ENCODE results near the gene VPS37B. TPM values are rescaled to one million over a fixed set of nuclear protein-coding genes. Genes with fewer than 3 reads are reported as not detected.

The VPS37B gene
- polyA plus RNA-seq, 1 of the 3 experiments (the other 2 are of a cell fraction) = 41.1 TPM

DNA sequence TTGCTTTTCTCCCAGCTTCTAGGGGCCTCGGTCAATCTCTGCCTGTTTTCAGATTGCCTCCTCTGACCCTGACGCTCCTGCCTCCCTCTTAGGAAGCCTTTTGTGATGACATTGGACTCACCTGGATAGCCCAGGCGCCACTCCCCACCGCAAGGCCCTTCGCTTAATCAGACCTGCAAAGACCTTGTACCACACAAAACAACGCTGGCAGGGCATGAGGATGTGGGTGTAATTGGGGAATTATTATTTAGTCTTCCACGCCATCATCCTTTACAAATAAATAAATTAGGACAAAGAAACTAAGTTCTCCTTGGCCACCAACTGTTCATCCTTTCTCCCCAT, 7.7 kb upstream of the VPS37B start:
- POLR2A ChIA-PET = no interaction called here
- H3K4me1 ChIP-seq (ENCODE audit: control insufficient read depth in 1 of 2, insufficient read depth in 2 of 2, low read depth in 1 of 2, low read length in 1 of 2) = no peaks in the 10 kb centered on the region
- H3K4me2 ChIP-seq = no peak overlapping the region

GRCh38 chr12:122902854-122903692, 7.1 kb upstream of the VPS37B start:
- no peaks in the 10 kb centered on the region for H3K27me3 ChIP-seq (ENCODE audit: insufficient read depth)
- no peaks in the 10 kb centered on the region for H3K9me3 ChIP-seq
- no peak overlapping the region for H3K4me2 ChIP-seq

More for the DNA sequence above, 7.7 kb upstream of the VPS37B start:
- Histone ChIP-seq H3K9ac (no peak overlapping the region), H3K36me3 (replicated peaks in 1 of 2; ENCODE audit: control insufficient read depth in 1 of 2, insufficient read depth in 2 of 2, low read length in 1 of 2) (no peaks in the 10 kb centered on the region), H4K20me1 (ENCODE audit: insufficient read depth) (no peaks in the 10 kb centered on the region), H2AFZ (ENCODE audit: low read depth) (no peak overlapping the region), H3K79me2 (ENCODE audit: insufficient read depth) (no peaks in the 10 kb centered on the region), H3K9me3 (no peaks in the 10 kb centered on the region), H3K27me3 (ENCODE audit: insufficient read depth) (no peaks in the 10 kb centered on the region), H3F3A (replicated peaks; ENCODE audit: insufficient read depth) (peaks cover 10% of the 10 kb centered on the region), H3K9me2 (no peaks in the 10 kb centered on the region), H3K4me3 (ENCODE audit: low read depth in 2 of 2, low read length in 1 of 2) (no peak overlapping the region), H3K27ac (ENCODE audit: low read depth in 2 of 2, low read length in 1 of 2) (no peak overlapping the region)
- TF ChIP-seq YY1 (IDR thresholded peaks at IDR 0.05; ENCODE audit: low read depth) (no peak), IRF3 (IDR thresholded peaks at IDR 0.05; ENCODE audit: low read depth, low read length) (no peak), GABPA (IDR thresholded peaks at IDR 0.05; ENCODE audit: low read depth) (no peak), USF1 (IDR thresholded peaks at IDR 0.05; ENCODE audit: borderline replicate concordance, low read depth) (no peak)
- TF ChIP-seq, protein P1, sequence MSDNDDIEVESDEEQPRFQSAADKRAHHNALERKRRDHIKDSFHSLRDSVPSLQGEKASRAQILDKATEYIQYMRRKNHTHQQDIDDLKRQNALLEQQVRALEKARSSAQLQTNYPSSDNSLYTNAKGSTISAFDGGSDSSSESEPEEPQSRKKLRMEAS (IDR thresholded peaks at IDR 0.05; ENCODE audit: low read depth) = no peak
- no peak for DNase-seq
- 77% methylated on average over 7 of the region's 7 CpGs for WGBS (ENCODE audit: low lambda C conversion rate)
- CTCF ChIA-PET = interaction anchor here (0.7 kb wide), 1 partner anchor 110 kb away, joined by 3 read pairs; no protein-coding TSS in a partner anchor

More at GRCh38 chr12:122902854-122903692, 7.1 kb upstream of the VPS37B start:
- CTCF ChIA-PET = interaction anchor here (0.7 to 1.4 kb wide), 2 partner anchors 21 to 109 kb away, joined by 3 read pairs; no protein-coding TSS in a partner anchor
- H2AFZ ChIP-seq (ENCODE audit: low read depth) = no peak overlapping the region
- H3K4me3 ChIP-seq (ENCODE audit: low read depth in 2 of 2, low read length in 1 of 2) = no peak overlapping the region
- DNase-seq = no peak
- H3K79me2 ChIP-seq (ENCODE audit: insufficient read depth) = no peaks in the 10 kb centered on the region
- H3K27ac ChIP-seq (ENCODE audit: low read depth in 2 of 2, low read length in 1 of 2) = no peak overlapping the region
- no peaks in the 10 kb centered on the region for H3K4me1 ChIP-seq (ENCODE audit: control insufficient read depth in 1 of 2, insufficient read depth in 2 of 2, low read depth in 1 of 2, low read length in 1 of 2)
- H3F3A ChIP-seq (replicated peaks; ENCODE audit: insufficient read depth) = peaks cover 16% of the 10 kb centered on the region
- no peak overlapping the region for H3K9ac ChIP-seq
- POLR2A ChIA-PET = no interaction called here
- no peaks in the 10 kb centered on the region for H3K36me3 ChIP-seq (replicated peaks in 1 of 2; ENCODE audit: control insufficient read depth in 1 of 2, insufficient read depth in 2 of 2, low read length in 1 of 2)
- H4K20me1 ChIP-seq (ENCODE audit: insufficient read depth) = no peaks in the 10 kb centered on the region
- 52% methylated on average over 10 of the region's 10 CpGs for WGBS (ENCODE audit: low lambda C conversion rate)
- no peak for TF ChIP-seq EP300 (IDR thresholded peaks at IDR 0.05; ENCODE audit: borderline replicate concordance in 1 of 2, low read depth in 1 of 2, low read length in 1 of 2)
- TF ChIP-seq IRF3 (IDR thresholded peaks at IDR 0.05; ENCODE audit: low read depth, low read length) = no peak
- TF ChIP-seq RXRA (IDR thresholded peaks at IDR 0.05; ENCODE audit: borderline replicate concordance, low read depth) = no peak
- TF ChIP-seq FOSL2 (IDR thresholded peaks at IDR 0.05; ENCODE audit: borderline replicate concordance, low read depth) = no peak
- no peak for TF ChIP-seq USF2 (IDR thresholded peaks at IDR 0.05; ENCODE audit: borderline replicate concordance, low read depth, low read length)
- no peak for TF ChIP-seq EZH2phosphoT487 (IDR thresholded peaks at IDR 0.05; ENCODE audit: borderline replicate concordance, low read depth)
- TF ChIP-seq NFIC (IDR thresholded peaks at IDR 0.05; ENCODE audit: borderline replicate concordance) = no peak
- H3K9me2 ChIP-seq = no peaks in the 10 kb centered on the region

Data from SK-N-SH (cell line).